Glutamatergic neuron (in vitro differentiated cells): ENCODE measurements around the gene SNRPA. TPM values are rescaled to one million over a fixed set of nuclear protein-coding genes. Genes with fewer than 3 reads are reported as not detected.
"Not testable (repeated sequence)": the region's sequence is repeated elsewhere in the genome, so short reads cannot be mapped to it uniquely, and the experiment has no call there.

Experiments
- DNase-seq: peaks from one replicate; pipeline ENCODE4 v3.0.0; 2022
- H3K27ac Mint-ChIP-seq: one replicate; pipeline ENCODE4 v1.8.0; 2020; ENCODE audit warnings: mild to moderate bottlenecking, mixed read lengths, inconsistent platforms; ENCODE audit not compliant: unreplicated experiment
- H3K27me3 Mint-ChIP-seq: one replicate; pipeline ENCODE4 v1.8.0; 2020; ENCODE audit warnings: mild to moderate bottlenecking, moderate library complexity, mixed read lengths, inconsistent platforms; ENCODE audit not compliant: unreplicated experiment
- H3K36me3 Mint-ChIP-seq: one replicate; pipeline ENCODE4 v1.8.0; 2020; ENCODE audit warnings: mild to moderate bottlenecking, mixed read lengths, inconsistent platforms; ENCODE audit not compliant: unreplicated experiment
- H3K4me1 Mint-ChIP-seq: one replicate; pipeline ENCODE4 v1.8.0; 2020; ENCODE audit warnings: mild to moderate bottlenecking, low read depth, mixed read lengths, inconsistent platforms; ENCODE audit not compliant: unreplicated experiment
- H3K4me3 Mint-ChIP-seq: one replicate; pipeline ENCODE4 v1.8.0; 2020; ENCODE audit warnings: mild to moderate bottlenecking, mixed read lengths, inconsistent platforms; ENCODE audit not compliant: unreplicated experiment
- H3K9me3 Mint-ChIP-seq: one replicate; pipeline ENCODE4 v1.8.0; 2020; ENCODE audit warnings: mild to moderate bottlenecking, moderate library complexity, mixed read lengths, inconsistent platforms; ENCODE audit not compliant: unreplicated experiment
- CTCF ChIP-seq: fragments of 200-600 bp; sonication (generic); IDR thresholded peaks from one replicate; pipeline ENCODE4 v1.5.0; 2021; ENCODE audit not compliant: partially characterized antibody, unreplicated experiment
- total RNA-seq: library from RNA; stranded (reverse); fragmentation: NEBNext Ultra II Directional; extraction: Animal tissue kit (Norgen Biotek cat#: 25700); gene quantifications from one replicate; pipeline ENCODE4 v1.2.1, GENCODE V29; 2021; ENCODE audit not compliant: unreplicated experiment

SNRPA gene
- total RNA-seq, 1 donor from 2014 or later, result 70.3 TPM

- DNase-seq, result no peak
- no peaks in the 10 kb centered on the region for H3K36me3 Mint-ChIP-seq
- TF ChIP-seq CTCF, result no peak
- H3K4me1 Mint-ChIP-seq, result peaks cover 7% of the 10 kb centered on the region
- peaks cover 15% of the 10 kb centered on the region for H3K9me3 Mint-ChIP-seq
- no peak overlapping the region for H3K27ac Mint-ChIP-seq
- no peak overlapping the region for H3K4me3 Mint-ChIP-seq
- H3K27me3 Mint-ChIP-seq, result peaks cover 7% of the 10 kb centered on the region
Measured at GRCh38 chr19:40780582-40780981, 29.6 kb downstream of the SNRPA start.

GRCh38 chr19:40781140-40781539 is 30.1 kb downstream of the SNRPA start:
- Mint-ChIP-seq H3K27me3 (peaks cover 7% of the 10 kb centered on the region), H3K36me3 (no peaks in the 10 kb centered on the region), H3K4me3 (peak overlapping the region; percentile 55), H3K4me1 (peaks cover 7% of the 10 kb centered on the region), H3K9me3 (peaks cover 15% of the 10 kb centered on the region), H3K27ac (peak overlapping the region; percentile 31)
- no peak for DNase-seq
- no peak for TF ChIP-seq CTCF

- TF ChIP-seq CTCF, result no peak
- H3K4me1 Mint-ChIP-seq, result peaks cover 2% of the 10 kb centered on the region
- H3K27me3 Mint-ChIP-seq, result peaks cover 5% of the 10 kb centered on the region
- peaks cover 4% of the 10 kb centered on the region for H3K9me3 Mint-ChIP-seq
- H3K36me3 Mint-ChIP-seq, result no peaks in the 10 kb centered on the region
- no peak for DNase-seq
- no peak overlapping the region for H3K4me3 Mint-ChIP-seq
- no peak overlapping the region for H3K27ac Mint-ChIP-seq
Measured at GRCh38 chr19:40783711-40784110, 32.7 kb downstream of the SNRPA start.

GRCh38 chr19:40784146-40784545 is 33.1 kb downstream of the SNRPA start:
- H3K27ac Mint-ChIP-seq, H3K36me3 Mint-ChIP-seq, H3K4me1 Mint-ChIP-seq, H3K27me3 Mint-ChIP-seq, DNase-seq, H3K9me3 Mint-ChIP-seq, H3K4me3 Mint-ChIP-seq: not testable (repeated sequence)

- no peaks in the 10 kb centered on the region for H3K4me1 Mint-ChIP-seq
- no peaks in the 10 kb centered on the region for H3K36me3 Mint-ChIP-seq
- no peak overlapping the region for H3K27ac Mint-ChIP-seq
- TF ChIP-seq CTCF, result no peak
- H3K27me3 Mint-ChIP-seq, result peaks cover 5% of the 10 kb centered on the region
- DNase-seq, result no peak
- peaks cover 3% of the 10 kb centered on the region for H3K9me3 Mint-ChIP-seq
- H3K4me3 Mint-ChIP-seq, result no peak overlapping the region
Measured at GRCh38 chr19:40785526-40785925, 34.5 kb downstream of the SNRPA start.
